Left renal pelvis (tissue), 4 donors: Measurements from ENCODE around the gene PRDM8. TPM values are rescaled to one million over a fixed set of nuclear protein-coding genes. Genes with fewer than 3 reads are reported as not detected.
"Not testable (repeated sequence)": the region's sequence is repeated elsewhere in the genome, so short reads cannot be mapped to it uniquely, and the experiment has no call there.

ENCODE experiments used
- DNase-seq, 4 donors: peaks; one replicate each; pipeline ENCODE4 v3.0.0-alpha.2; 2013; ENCODE audit warnings: low read depth in 4 of 4, low spot score in 3 of 4
- polyA plus RNA-seq, 4 donors: library from polyadenylated mRNA; unstranded; fragments of 120-200 nt; gene quantifications; one replicate each; pipeline ENCODE4 v1.2.1, GENCODE V29; 2013; ENCODE audit not compliant: insufficient read length in 4 of 4

PRDM8 gene
- polyA plus RNA-seq, 4 donors = 0.59 to 1.9 (median 1.8) TPM

GRCh38 chr4:80225595-80225994, 28.3 kb downstream of the PRDM8 start:
- DNase-seq = no peak

GRCh38 chr4:80226094-80226493, 28.8 kb downstream of the PRDM8 start:
- DNase-seq = no peak

GRCh38 chr4:80228460-80228859, 31.2 kb downstream of the PRDM8 start:
- DNase-seq = no peak

GRCh38 chr4:80229128-80229527, 31.8 kb downstream of the PRDM8 start:
- DNase-seq = no peak

- DNase-seq = no peak
These were observed 32.3 kb downstream of the PRDM8 start for GRCh38 chr4:80229590-80229989.

GRCh38 chr4:80231180-80231579, 33.9 kb downstream of the PRDM8 start:
- no peak for DNase-seq

- no peak for DNase-seq
These were observed 35.5 kb downstream of the PRDM8 start for GRCh38 chr4:80232707-80233370.

- DNase-seq = no peak
These were observed 36.1 kb downstream of the PRDM8 start for GRCh38 chr4:80233390-80233789.

- DNase-seq = no peak
These were observed 38.1 kb downstream of the PRDM8 start for GRCh38 chr4:80235451-80235850.

GRCh38 chr4:80237992-80238391, 40.7 kb downstream of the PRDM8 start:
- DNase-seq = no peak

- no peak for DNase-seq
These were observed 42.3 kb downstream of the PRDM8 start for GRCh38 chr4:80239480-80240150.

- DNase-seq = no peak
These were observed 43.7 kb downstream of the PRDM8 start for GRCh38 chr4:80240976-80241375.

- DNase-seq = no peak
These were observed 46.1 kb downstream of the PRDM8 start for GRCh38 chr4:80243274-80244018.

GRCh38 chr4:80247484-80247883, 50.2 kb downstream of the PRDM8 start:
- DNase-seq = not testable (repeated sequence)

- DNase-seq = no peak
These were observed 51.8 kb downstream of the PRDM8 start for GRCh38 chr4:80249144-80249543.

GRCh38 chr4:80252427-80252826, 55.1 kb downstream of the PRDM8 start:
- no peak for DNase-seq

- DNase-seq = no peak
These were observed 55.6 kb downstream of the PRDM8 start for GRCh38 chr4:80252953-80253352.

- DNase-seq = no peak
These were observed 56.2 kb downstream of the PRDM8 start for GRCh38 chr4:80253510-80253909.
